Measurements from ENCODE around the gene OAS3. TPM values are rescaled to one million over a fixed set of nuclear protein-coding genes. Genes with fewer than 3 reads are reported as not detected.

OAS3 gene
- polyA plus RNA-seq, 3 donors = 22.0 to 54.3 (median 41.9) TPM

GRCh38 chr12:112930350-112930749, 7.9 kb upstream of the OAS3 start:
- Histone ChIP-seq H2AFZ (ENCODE audit: insufficient read depth, low read depth, low read length, poor library complexity, severe bottlenecking) (no peak overlapping the region), H3K4me3 (replicated peaks in 1 of 3; ENCODE audit: low read depth in 2 of 3, low read length in 3 of 3) (no peak overlapping the region)
- no peak overlapping the region for H3K27ac Mint-ChIP-seq

GRCh38 chr12:112932485-112933128, 5.7 kb upstream of the OAS3 start:
- Histone ChIP-seq H3K27ac (ENCODE audit: low read depth in 1 of 2, low read length in 2 of 2) (no peak overlapping the region), H3K9ac (ENCODE audit: insufficient read depth, low read length, poor library complexity, severe bottlenecking) (no peak overlapping the region), H2AFZ (ENCODE audit: insufficient read depth, low read depth, low read length, poor library complexity, severe bottlenecking) (no peak overlapping the region), H3K27me3 (ENCODE audit: control insufficient read depth in 2 of 2, insufficient read depth in 2 of 2, low read length in 2 of 2) (no peaks in the 10 kb centered on the region), H3K4me1 (ENCODE audit: control insufficient read depth in 1 of 2, insufficient read depth in 2 of 2, low read length in 2 of 2) (no peaks in the 10 kb centered on the region), H3K4me3 (replicated peaks in 1 of 3; ENCODE audit: low read depth in 2 of 3, low read length in 3 of 3) (no peak overlapping the region), H4K20me1 (ENCODE audit: insufficient read depth, low read length) (peaks cover 10% of the 10 kb centered on the region), H3K79me2 (ENCODE audit: insufficient read depth, low read length) (no peaks in the 10 kb centered on the region), H3K4me2 (replicated peaks; ENCODE audit: extremely low read depth, low read length, poor library complexity, severe bottlenecking) (no peak overlapping the region), H3K9me3 (replicated peaks in 1 of 2; ENCODE audit: control insufficient read depth in 1 of 2, insufficient read depth in 1 of 2, low read length in 2 of 2) (no peaks in the 10 kb centered on the region), H3K36me3 (replicated peaks in 1 of 2; ENCODE audit: control insufficient read depth in 1 of 2, insufficient read depth in 2 of 2, low read length in 2 of 2) (peaks cover 2 to 5% of the 10 kb centered on the region in 2 donors)
- WGBS (ENCODE audit: insufficient coverage) = 88% methylated on average over 4 of the region's 6 CpGs
- Mint-ChIP-seq H3K36me3 (peaks cover 11 to 12% of the 10 kb centered on the region in 2 donors), H3K9me3 (peaks cover 0 to 15% (median 4%) of the 10 kb centered on the region in 7 donors), H3K27ac (no peak overlapping the region), H3K4me1 (peaks cover 6% of the 10 kb centered on the region), H3K27me3 (ENCODE audit: low read depth in 3 of 3) (peaks cover 0 to 3% (median 0%) of the 10 kb centered on the region in 3 donors), H3K4me3 (no peak overlapping the region)
- no peak for DNase-seq
- no peak for TF ChIP-seq CTCF (IDR thresholded peaks at IDR 0.05)
- intact Hi-C loops (cut with micrococcal nuclease) = no loop called here

More at GRCh38 chr12:112930350-112930749, 7.9 kb upstream of the OAS3 start:
- no peak for TF ChIP-seq CTCF (IDR thresholded peaks at IDR 0.05)
- Mint-ChIP-seq H3K4me3 (no peak overlapping the region), H3K4me1 (peaks cover 6% of the 10 kb centered on the region), H3K27me3 (ENCODE audit: low read depth in 3 of 3) (peaks cover 0 to 3% (median 0%) of the 10 kb centered on the region in 3 donors), H3K36me3 (peaks cover 21 to 23% of the 10 kb centered on the region in 2 donors), H3K9me3 (peaks cover 5 to 31% (median 6%) of the 10 kb centered on the region in 7 donors)
- H3K4me2 ChIP-seq (replicated peaks; ENCODE audit: extremely low read depth, low read length, poor library complexity, severe bottlenecking) = no peak overlapping the region
- intact Hi-C loops (cut with micrococcal nuclease) = no loop called here
- no peaks in the 10 kb centered on the region for H3K79me2 ChIP-seq (ENCODE audit: insufficient read depth, low read length)
- H3K4me1 ChIP-seq (ENCODE audit: control insufficient read depth in 1 of 2, insufficient read depth in 2 of 2, low read length in 2 of 2) = no peaks in the 10 kb centered on the region
- H3K27ac ChIP-seq (ENCODE audit: low read depth in 1 of 2, low read length in 2 of 2) = no peak overlapping the region
- H3K9me3 ChIP-seq (replicated peaks in 1 of 2; ENCODE audit: control insufficient read depth in 1 of 2, insufficient read depth in 1 of 2, low read length in 2 of 2) = no peaks in the 10 kb centered on the region
- no peaks in the 10 kb centered on the region for H3K27me3 ChIP-seq (ENCODE audit: control insufficient read depth in 2 of 2, insufficient read depth in 2 of 2, low read length in 2 of 2)
- peaks cover 13% of the 10 kb centered on the region for H4K20me1 ChIP-seq (ENCODE audit: insufficient read depth, low read length)
- DNase-seq = no peak
- no peak overlapping the region for H3K9ac ChIP-seq (ENCODE audit: insufficient read depth, low read length, poor library complexity, severe bottlenecking)
- H3K36me3 ChIP-seq (replicated peaks in 1 of 2; ENCODE audit: control insufficient read depth in 1 of 2, insufficient read depth in 2 of 2, low read length in 2 of 2) = peaks cover 2 to 15% of the 10 kb centered on the region in 2 donors
- WGBS (ENCODE audit: insufficient coverage) = 100% methylated on average over 1 of the region's 2 CpGs
